SU-DHL-6 (cell line): Measurements from ENCODE around the gene TRPV4.

Experiments used
- H2AFZ ChIP-seq: fragments of 200-600 bp; sonication (generic); 2 replicates; pipeline ENCODE4 v1.6.1; 2014; ENCODE audit warnings: low read depth, mild to moderate bottlenecking, moderate library complexity, mixed read lengths, antibody characterized with exemption, low read length; ENCODE audit not compliant: severe bottlenecking
- H3F3A ChIP-seq: fragments of 200-600 bp; shearing (Covaris generic); 2 replicates; pipeline ENCODE4 v1.6.0; 2016; ENCODE audit warnings: antibody characterized with exemption, mild to moderate bottlenecking; ENCODE audit not compliant: insufficient read depth
- H3K27ac ChIP-seq: fragments of 200-600 bp; sonication (generic); 2 replicates; pipeline ENCODE4 v1.5.1; 2016; ENCODE audit warnings: low read depth, mild to moderate bottlenecking, low read length, moderate library complexity, mixed read lengths
- H3K27me3 ChIP-seq: fragments of 200-600 bp; sonication (generic), shearing (Covaris generic); 2 replicates; pipeline ENCODE4 v1.6.0; 2014; ENCODE audit warnings: mild to moderate bottlenecking, low read length
- H3K36me3 ChIP-seq: fragments of 200-600 bp; sonication (generic); 2 replicates; pipeline ENCODE4 v1.6.1; 2014; ENCODE audit warnings: mild to moderate bottlenecking, low read length, mixed read lengths
- H3K4me2 ChIP-seq: fragments of 300-600, 200-600 bp; shearing (Covaris generic), sonication (generic); 2 replicates; pipeline ENCODE4 v1.6.0; 2014; ENCODE audit warnings: low read length, low read depth, mild to moderate bottlenecking; ENCODE audit not compliant: poor library complexity, severe bottlenecking
- H3K4me3 ChIP-seq: fragments of 200-600 bp; sonication (generic); 2 replicates; pipeline ENCODE4 v1.5.1; 2014; ENCODE audit warnings: antibody characterized with exemption, low read length, mild to moderate bottlenecking, mixed read lengths; ENCODE audit not compliant: insufficient read depth, poor library complexity, severe bottlenecking
- H3K79me2 ChIP-seq: fragments of 200-600 bp; sonication (generic); 2 replicates; pipeline ENCODE4 v1.6.1; 2014; ENCODE audit warnings: mild to moderate bottlenecking, low read length, moderate library complexity; ENCODE audit not compliant: insufficient read depth
- H3K9ac ChIP-seq: fragments of 200-600 bp; sonication (generic); 2 replicates; pipeline ENCODE4 v1.7.0; 2014; ENCODE audit warnings: mild to moderate bottlenecking, low read length
- H3K9me2 ChIP-seq: fragments of 200-600 bp; sonication (generic); replicated peaks from 2 replicates; pipeline ENCODE4 v1.6.1; 2014; ENCODE audit warnings: low read length; ENCODE audit not compliant: insufficient read depth
- H3K9me3 ChIP-seq: fragments of 200-600 bp; sonication (generic); 2 replicates; pipeline ENCODE4 v1.6.1; 2014; ENCODE audit warnings: low read length, mixed read lengths; ENCODE audit not compliant: insufficient read depth
- H4K20me1 ChIP-seq: fragments of 200-600 bp; sonication (generic); 2 replicates; pipeline ENCODE4 v1.6.1; 2014; ENCODE audit warnings: low read depth, mild to moderate bottlenecking, antibody characterized with exemption, low read length, moderate library complexity, mixed read lengths
- CTCF ChIP-seq: fragments of 200-600 bp; sonication (generic); IDR thresholded peaks from one replicate; pipeline ENCODE4 v1.5.1; 2017; ENCODE audit warnings: antibody characterized with exemption, mild to moderate bottlenecking, low read length, moderate library complexity; ENCODE audit not compliant: insufficient read depth, poor library complexity, severe bottlenecking
- EZH2phosphoT487 ChIP-seq: fragments of 200-600 bp; sonication (generic), shearing (Covaris generic); conservative IDR thresholded peaks from 2 replicates; pipeline ENCODE4 v1.6.1; 2018; ENCODE audit warnings: mild to moderate bottlenecking, antibody characterized with exemption, low read length, moderate library complexity, mixed read lengths

Gene TRPV4

GRCh38 chr12:109797905-109798669 is 35.1 kb downstream of the TRPV4 start:
- Histone ChIP-seq H4K20me1 (no peaks in the 10 kb centered on the region), H3K9ac (no peak overlapping the region), H3K27me3 (no peaks in the 10 kb centered on the region), H3F3A (no peaks in the 10 kb centered on the region), H3K4me3 (no peak overlapping the region), H2AFZ (no peak overlapping the region), H3K79me2 (no peaks in the 10 kb centered on the region), H3K4me2 (no peak overlapping the region), H3K9me3 (no peaks in the 10 kb centered on the region), H3K36me3 (no peaks in the 10 kb centered on the region), H3K27ac (no peak overlapping the region), H3K9me2 (no peaks in the 10 kb centered on the region)
- TF ChIP-seq CTCF (no peak), EZH2phosphoT487 (no peak)

DNA sequence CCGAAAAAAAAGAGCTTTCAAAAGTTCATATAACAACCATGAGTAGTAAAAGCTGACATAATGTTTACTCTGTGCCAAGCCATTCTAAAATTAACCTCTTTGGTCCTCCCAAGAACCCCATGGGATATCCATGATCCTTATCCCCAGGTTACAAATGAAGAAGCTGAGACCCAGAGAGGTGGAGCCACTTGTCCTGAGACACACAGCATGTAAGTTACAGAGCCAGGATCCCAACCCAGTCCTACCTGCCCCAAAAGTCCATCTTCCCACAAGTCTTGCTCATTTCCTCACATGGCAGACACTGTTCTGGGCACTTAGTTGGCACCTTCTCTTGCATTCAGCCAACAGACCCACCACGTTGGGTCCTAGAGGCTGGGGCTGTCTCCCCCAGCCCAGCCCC is 37.1 kb downstream of the TRPV4 start:
- Histone ChIP-seq H3F3A (no peaks in the 10 kb centered on the region), H3K36me3 (no peaks in the 10 kb centered on the region), H3K9me2 (no peaks in the 10 kb centered on the region), H3K79me2 (no peaks in the 10 kb centered on the region), H3K27ac (no peak overlapping the region), H2AFZ (no peak overlapping the region), H3K4me3 (no peak overlapping the region), H3K9me3 (no peaks in the 10 kb centered on the region), H4K20me1 (no peaks in the 10 kb centered on the region), H3K4me2 (no peak overlapping the region), H3K9ac (no peak overlapping the region), H3K27me3 (no peaks in the 10 kb centered on the region)
- TF ChIP-seq EZH2phosphoT487 = no peak
- TF ChIP-seq CTCF = no peak

- TF ChIP-seq EZH2phosphoT487 (no peak), CTCF (no peak)
- Histone ChIP-seq H4K20me1 (no peaks in the 10 kb centered on the region), H3K4me2 (no peak overlapping the region), H3K9me2 (no peaks in the 10 kb centered on the region), H3K79me2 (no peaks in the 10 kb centered on the region), H3F3A (no peaks in the 10 kb centered on the region), H3K36me3 (no peaks in the 10 kb centered on the region), H3K4me3 (no peak overlapping the region), H3K9me3 (no peaks in the 10 kb centered on the region), H3K9ac (no peak overlapping the region), H2AFZ (no peak overlapping the region), H3K27ac (no peak overlapping the region), H3K27me3 (no peaks in the 10 kb centered on the region)
These were observed 38.2 kb downstream of the TRPV4 start for GRCh38 chr12:109795023-109795422.
